SU-DHL-6 (cell line): Measurements from ENCODE around the gene WNT3A.

ENCODE experiments used
- H2AFZ ChIP-seq: fragments of 200-600 bp; sonication (generic); 2 replicates; pipeline ENCODE4 v1.6.1; 2014; ENCODE audit warnings: low read depth, mild to moderate bottlenecking, moderate library complexity, mixed read lengths, antibody characterized with exemption, low read length; ENCODE audit not compliant: severe bottlenecking
- H3F3A ChIP-seq: fragments of 200-600 bp; shearing (Covaris generic); 2 replicates; pipeline ENCODE4 v1.6.0; 2016; ENCODE audit warnings: antibody characterized with exemption, mild to moderate bottlenecking; ENCODE audit not compliant: insufficient read depth
- H3K27ac ChIP-seq: fragments of 200-600 bp; sonication (generic); 2 replicates; pipeline ENCODE4 v1.5.1; 2016; ENCODE audit warnings: low read depth, mild to moderate bottlenecking, low read length, moderate library complexity, mixed read lengths
- H3K27me3 ChIP-seq: fragments of 200-600 bp; sonication (generic), shearing (Covaris generic); 2 replicates; pipeline ENCODE4 v1.6.0; 2014; ENCODE audit warnings: mild to moderate bottlenecking, low read length
- H3K36me3 ChIP-seq: fragments of 200-600 bp; sonication (generic); 2 replicates; pipeline ENCODE4 v1.6.1; 2014; ENCODE audit warnings: mild to moderate bottlenecking, low read length, mixed read lengths
- H3K4me2 ChIP-seq: fragments of 300-600, 200-600 bp; shearing (Covaris generic), sonication (generic); 2 replicates; pipeline ENCODE4 v1.6.0; 2014; ENCODE audit warnings: low read length, low read depth, mild to moderate bottlenecking; ENCODE audit not compliant: poor library complexity, severe bottlenecking
- H3K4me3 ChIP-seq: fragments of 200-600 bp; sonication (generic); 2 replicates; pipeline ENCODE4 v1.5.1; 2014; ENCODE audit warnings: antibody characterized with exemption, low read length, mild to moderate bottlenecking, mixed read lengths; ENCODE audit not compliant: insufficient read depth, poor library complexity, severe bottlenecking
- H3K79me2 ChIP-seq: fragments of 200-600 bp; sonication (generic); 2 replicates; pipeline ENCODE4 v1.6.1; 2014; ENCODE audit warnings: mild to moderate bottlenecking, low read length, moderate library complexity; ENCODE audit not compliant: insufficient read depth
- H3K9ac ChIP-seq: fragments of 200-600 bp; sonication (generic); 2 replicates; pipeline ENCODE4 v1.7.0; 2014; ENCODE audit warnings: mild to moderate bottlenecking, low read length
- H3K9me2 ChIP-seq: fragments of 200-600 bp; sonication (generic); replicated peaks from 2 replicates; pipeline ENCODE4 v1.6.1; 2014; ENCODE audit warnings: low read length; ENCODE audit not compliant: insufficient read depth
- H3K9me3 ChIP-seq: fragments of 200-600 bp; sonication (generic); 2 replicates; pipeline ENCODE4 v1.6.1; 2014; ENCODE audit warnings: low read length, mixed read lengths; ENCODE audit not compliant: insufficient read depth
- H4K20me1 ChIP-seq: fragments of 200-600 bp; sonication (generic); 2 replicates; pipeline ENCODE4 v1.6.1; 2014; ENCODE audit warnings: low read depth, mild to moderate bottlenecking, antibody characterized with exemption, low read length, moderate library complexity, mixed read lengths
- EZH2phosphoT487 ChIP-seq: fragments of 200-600 bp; sonication (generic), shearing (Covaris generic); conservative IDR thresholded peaks from 2 replicates; pipeline ENCODE4 v1.6.1; 2018; ENCODE audit warnings: mild to moderate bottlenecking, antibody characterized with exemption, low read length, moderate library complexity, mixed read lengths
- TF ChIP-seq, protein P1 (sequence below): fragments of 200-600 bp; sonication (generic); IDR thresholded peaks from one replicate; pipeline ENCODE4 v1.5.1; 2017; ENCODE audit warnings: antibody characterized with exemption, mild to moderate bottlenecking, low read length, moderate library complexity; ENCODE audit not compliant: insufficient read depth, poor library complexity, severe bottlenecking

Gene WNT3A

DNA sequence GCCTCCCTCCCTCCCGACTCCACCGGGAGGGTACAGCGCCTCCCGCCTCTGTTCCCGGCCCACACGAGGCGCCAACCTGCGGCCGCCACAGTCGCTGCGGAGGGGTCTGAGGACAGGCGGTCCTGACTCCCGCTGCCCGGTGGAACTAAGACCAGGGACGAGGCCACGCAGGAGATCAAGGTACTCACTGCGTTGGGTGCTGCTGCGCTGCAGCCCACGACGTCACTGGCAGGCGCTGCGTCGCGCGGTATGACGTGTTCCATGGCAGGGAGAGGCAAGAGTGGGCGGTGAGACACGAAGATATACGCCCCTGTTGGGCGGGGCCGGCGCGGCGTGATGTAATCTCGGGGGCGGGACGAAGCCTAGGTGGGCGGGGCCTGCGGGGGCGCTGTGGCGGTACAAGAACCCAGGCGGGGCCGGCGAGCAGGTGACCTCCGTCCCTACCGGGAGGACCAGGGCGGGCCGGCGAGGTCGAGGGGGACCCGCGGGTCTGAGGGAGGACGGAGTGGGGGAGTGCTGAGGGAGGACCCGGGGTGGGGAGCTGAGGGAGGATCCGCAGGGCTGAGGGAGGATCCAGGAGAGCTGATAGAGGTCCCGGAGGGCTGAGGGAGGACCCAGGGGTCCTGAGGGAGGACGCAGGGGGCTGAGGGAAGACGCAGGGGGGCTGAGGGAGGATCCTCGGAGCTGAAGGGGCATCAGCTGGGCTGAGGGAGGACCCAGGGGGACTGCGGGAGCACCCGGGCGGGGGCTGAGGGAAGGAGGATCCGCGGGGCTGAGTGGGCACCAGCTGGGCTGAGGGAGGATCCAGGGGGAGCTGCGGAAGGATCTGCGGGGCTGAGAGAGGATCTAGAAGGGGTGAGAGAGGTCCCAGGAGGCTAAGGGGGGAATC is 102.5 kb downstream of the WNT3A start, which contains the start of gene MRPL55:
Gene MRPL55 (minus strand): TSS at position 227 of the 889 bp plus-strand sequence. CDS start 1,039 bp downstream, outside the sequence.
- Histone ChIP-seq H3K27me3 (no peaks in the 10 kb centered on the region), H3F3A (0 out of 2 replicates have a peak, but pooled peaks cover under 1% of the 10 kb centered on the region), H3K36me3 (no peaks in the 10 kb centered on the region), H4K20me1 (no peaks in the 10 kb centered on the region), H3K4me3 (peak within 1 kb of the TSS; percentile 81), H3K9me2 (no peaks in the 10 kb centered on the region), H3K4me2 (peak within 1 kb of the TSS; percentile 72), H2AFZ (peak within 1 kb of the TSS; percentile 91), H3K9ac (peak within 1 kb of the TSS; percentile 88), H3K9me3 (no peaks in the 10 kb centered on the region), H3K27ac (no peak within 1 kb of the TSS), H3K79me2 (peaks cover 13% of the 10 kb centered on the region; the same call in 1 of the 2 replicates)
- no peak for TF ChIP-seq EZH2phosphoT487
- TF ChIP-seq, protein P1, sequence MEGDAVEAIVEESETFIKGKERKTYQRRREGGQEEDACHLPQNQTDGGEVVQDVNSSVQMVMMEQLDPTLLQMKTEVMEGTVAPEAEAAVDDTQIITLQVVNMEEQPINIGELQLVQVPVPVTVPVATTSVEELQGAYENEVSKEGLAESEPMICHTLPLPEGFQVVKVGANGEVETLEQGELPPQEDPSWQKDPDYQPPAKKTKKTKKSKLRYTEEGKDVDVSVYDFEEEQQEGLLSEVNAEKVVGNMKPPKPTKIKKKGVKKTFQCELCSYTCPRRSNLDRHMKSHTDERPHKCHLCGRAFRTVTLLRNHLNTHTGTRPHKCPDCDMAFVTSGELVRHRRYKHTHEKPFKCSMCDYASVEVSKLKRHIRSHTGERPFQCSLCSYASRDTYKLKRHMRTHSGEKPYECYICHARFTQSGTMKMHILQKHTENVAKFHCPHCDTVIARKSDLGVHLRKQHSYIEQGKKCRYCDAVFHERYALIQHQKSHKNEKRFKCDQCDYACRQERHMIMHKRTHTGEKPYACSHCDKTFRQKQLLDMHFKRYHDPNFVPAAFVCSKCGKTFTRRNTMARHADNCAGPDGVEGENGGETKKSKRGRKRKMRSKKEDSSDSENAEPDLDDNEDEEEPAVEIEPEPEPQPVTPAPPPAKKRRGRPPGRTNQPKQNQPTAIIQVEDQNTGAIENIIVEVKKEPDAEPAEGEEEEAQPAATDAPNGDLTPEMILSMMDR, result no peak

DNA sequence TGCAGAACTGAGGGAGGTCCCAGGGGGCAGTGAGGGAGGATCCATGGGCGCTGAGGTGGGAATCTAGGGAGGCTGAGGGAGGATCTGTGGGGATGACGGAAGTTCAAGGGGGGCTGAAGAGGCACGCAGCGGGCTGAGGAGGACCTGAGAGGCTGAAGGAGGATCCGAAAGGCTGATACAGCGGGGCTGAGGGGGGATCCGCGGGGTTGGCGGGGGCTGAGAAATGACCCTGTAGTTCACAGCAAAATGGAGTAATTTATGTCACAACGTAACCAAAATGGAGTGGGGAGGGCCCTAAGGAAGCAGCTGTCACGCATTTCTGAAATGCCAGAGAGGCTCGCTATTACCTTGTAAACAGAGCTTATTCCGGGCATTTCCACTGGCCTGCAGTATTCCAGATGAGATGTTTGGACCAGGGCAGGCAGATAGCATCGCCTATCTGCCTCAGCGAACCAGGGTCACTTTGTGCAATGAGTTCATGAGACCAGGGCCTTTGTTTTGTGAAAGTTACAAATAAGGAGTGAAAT is 103.2 kb downstream of the WNT3A start:
- H3K36me3 ChIP-seq, result no peaks in the 10 kb centered on the region
- peak overlapping the region; percentile 81 for H3K4me3 ChIP-seq
- peak overlapping the region; percentile 88 for H3K9ac ChIP-seq
- peak overlapping the region; percentile 72 for H3K4me2 ChIP-seq
- H3K27me3 ChIP-seq, result no peaks in the 10 kb centered on the region
- H4K20me1 ChIP-seq, result no peaks in the 10 kb centered on the region
- no peaks in the 10 kb centered on the region for H3K9me3 ChIP-seq
- no peak for TF ChIP-seq EZH2phosphoT487
- TF ChIP-seq, protein P1, result no peak
- H2AFZ ChIP-seq, result peak overlapping the region; percentile 91
- H3K9me2 ChIP-seq, result no peaks in the 10 kb centered on the region
- H3K27ac ChIP-seq, result no peak overlapping the region
- H3K79me2 ChIP-seq, result peaks cover 13% of the 10 kb centered on the region; the same call in 1 of the 2 replicates
- H3F3A ChIP-seq, result no peaks in the 10 kb centered on the region

DNA sequence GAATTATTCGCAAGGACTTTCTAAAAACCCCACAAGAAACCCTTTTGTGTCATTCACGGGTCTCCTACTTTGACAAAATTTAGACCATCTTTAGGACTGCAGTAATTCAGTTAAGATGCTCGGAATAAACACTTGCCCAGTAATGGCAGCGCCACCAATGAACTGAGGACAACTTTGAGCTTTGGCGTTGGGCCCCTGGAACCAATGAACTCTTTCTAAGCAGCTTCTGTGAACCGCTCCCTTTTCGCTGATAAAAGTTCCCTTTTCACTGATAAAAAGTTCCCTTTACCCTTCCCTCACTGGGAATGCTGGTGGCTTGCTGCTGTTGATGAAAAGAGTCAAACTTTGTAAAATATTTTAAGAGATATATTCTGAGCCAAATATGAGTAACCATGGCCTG is 103.8 kb downstream of the WNT3A start:
- H3F3A ChIP-seq, result no peaks in the 10 kb centered on the region
- H2AFZ ChIP-seq, result no peak overlapping the region
- no peaks in the 10 kb centered on the region for H3K9me2 ChIP-seq
- H3K79me2 ChIP-seq, result peaks cover 13% of the 10 kb centered on the region; the same call in 1 of the 2 replicates
- H3K36me3 ChIP-seq, result no peaks in the 10 kb centered on the region
- peak overlapping the region; percentile 72 for H3K4me2 ChIP-seq
- H3K4me3 ChIP-seq, result no peak overlapping the region
- H4K20me1 ChIP-seq, result no peaks in the 10 kb centered on the region
- no peak for TF ChIP-seq EZH2phosphoT487
- TF ChIP-seq, protein P1, result no peak
- no peaks in the 10 kb centered on the region for H3K9me3 ChIP-seq
- H3K27me3 ChIP-seq, result no peaks in the 10 kb centered on the region
- no peak overlapping the region for H3K27ac ChIP-seq
- no peak overlapping the region for H3K9ac ChIP-seq
